ENCODE results near the gene NPR3. TPM values are rescaled to one million over a fixed set of nuclear protein-coding genes. Genes with fewer than 3 reads are reported as not detected.

Gene NPR3
- total RNA-seq, 2 experiments from 2014 or later: 0.05 to 0.16 TPM

DNA sequence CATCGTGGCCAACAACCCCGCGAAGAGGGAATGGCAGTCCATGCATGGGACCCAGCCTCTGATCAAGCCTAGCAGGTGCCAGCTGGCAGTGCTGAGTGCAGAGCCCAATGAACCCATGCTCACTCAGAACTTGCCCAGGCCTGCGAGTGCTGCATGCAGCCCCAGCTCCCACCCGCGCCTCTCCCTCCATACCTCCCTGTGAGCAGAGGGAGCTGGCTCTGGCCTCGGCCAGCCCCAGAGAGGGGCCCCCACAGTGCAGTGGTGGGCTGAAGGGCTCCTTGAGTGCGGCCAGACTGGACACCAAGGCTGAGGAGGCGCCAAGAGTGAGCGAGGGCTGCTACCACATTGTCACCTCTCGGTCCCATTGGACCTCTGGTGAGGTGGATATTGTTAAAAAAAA is 32.6 kb upstream of the NPR3 start:
- POLR2A ChIA-PET: no interaction called here
- DNase-seq: no peak

DNA sequence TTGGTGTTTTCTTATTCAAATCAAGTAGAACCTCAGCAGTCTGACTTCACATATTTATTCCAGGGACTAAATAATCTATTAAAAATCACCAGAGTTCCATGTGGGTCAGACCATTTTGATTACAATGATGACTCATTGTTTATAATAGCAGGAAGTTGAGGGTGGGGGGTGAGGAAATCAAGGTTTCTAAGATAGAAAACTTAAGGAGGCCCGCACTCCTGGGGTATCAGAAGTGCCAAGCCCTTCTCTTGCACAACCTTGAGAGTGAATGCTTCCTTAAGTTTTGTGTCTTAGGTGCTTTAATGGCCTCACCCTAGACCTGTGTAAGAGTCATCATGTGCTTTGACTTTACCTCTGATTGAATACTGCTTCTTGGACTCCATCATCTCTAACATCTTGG is 31.9 kb upstream of the NPR3 start:
- Mint-ChIP-seq H3K27ac (no peak overlapping the region), H3K36me3 (ENCODE audit: low read depth) (no peaks in the 10 kb centered on the region), H3K4me1 (ENCODE audit: low read depth) (no peaks in the 10 kb centered on the region), H3K9me3 (peaks cover 8% of the 10 kb centered on the region), H3K27me3 (no peaks in the 10 kb centered on the region), H3K4me3 (no peak overlapping the region)
- no peak for DNase-seq
- TF ChIP-seq, protein P1, sequence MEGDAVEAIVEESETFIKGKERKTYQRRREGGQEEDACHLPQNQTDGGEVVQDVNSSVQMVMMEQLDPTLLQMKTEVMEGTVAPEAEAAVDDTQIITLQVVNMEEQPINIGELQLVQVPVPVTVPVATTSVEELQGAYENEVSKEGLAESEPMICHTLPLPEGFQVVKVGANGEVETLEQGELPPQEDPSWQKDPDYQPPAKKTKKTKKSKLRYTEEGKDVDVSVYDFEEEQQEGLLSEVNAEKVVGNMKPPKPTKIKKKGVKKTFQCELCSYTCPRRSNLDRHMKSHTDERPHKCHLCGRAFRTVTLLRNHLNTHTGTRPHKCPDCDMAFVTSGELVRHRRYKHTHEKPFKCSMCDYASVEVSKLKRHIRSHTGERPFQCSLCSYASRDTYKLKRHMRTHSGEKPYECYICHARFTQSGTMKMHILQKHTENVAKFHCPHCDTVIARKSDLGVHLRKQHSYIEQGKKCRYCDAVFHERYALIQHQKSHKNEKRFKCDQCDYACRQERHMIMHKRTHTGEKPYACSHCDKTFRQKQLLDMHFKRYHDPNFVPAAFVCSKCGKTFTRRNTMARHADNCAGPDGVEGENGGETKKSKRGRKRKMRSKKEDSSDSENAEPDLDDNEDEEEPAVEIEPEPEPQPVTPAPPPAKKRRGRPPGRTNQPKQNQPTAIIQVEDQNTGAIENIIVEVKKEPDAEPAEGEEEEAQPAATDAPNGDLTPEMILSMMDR (IDR thresholded peaks at IDR 0.05): no peak
- ChIA-PET POLR2A (no interaction called here), CTCF (no interaction called here)
- intact Hi-C loops (cut with micrococcal nuclease): no loop called here
- ATAC-seq: no peak

More for the DNA sequence above, 32.6 kb upstream of the NPR3 start:
- ATAC-seq: no peak
- Mint-ChIP-seq H3K4me1 (ENCODE audit: low read depth) (no peaks in the 10 kb centered on the region), H3K27ac (no peak overlapping the region), H3K36me3 (ENCODE audit: low read depth) (no peaks in the 10 kb centered on the region), H3K9me3 (peaks cover 1% of the 10 kb centered on the region), H3K27me3 (no peaks in the 10 kb centered on the region), H3K4me3 (no peak overlapping the region)
- intact Hi-C loops (cut with micrococcal nuclease): no loop called here
- CTCF ChIA-PET: no interaction called here
- TF ChIP-seq, protein P1 (IDR thresholded peaks at IDR 0.05): no peak

DNA sequence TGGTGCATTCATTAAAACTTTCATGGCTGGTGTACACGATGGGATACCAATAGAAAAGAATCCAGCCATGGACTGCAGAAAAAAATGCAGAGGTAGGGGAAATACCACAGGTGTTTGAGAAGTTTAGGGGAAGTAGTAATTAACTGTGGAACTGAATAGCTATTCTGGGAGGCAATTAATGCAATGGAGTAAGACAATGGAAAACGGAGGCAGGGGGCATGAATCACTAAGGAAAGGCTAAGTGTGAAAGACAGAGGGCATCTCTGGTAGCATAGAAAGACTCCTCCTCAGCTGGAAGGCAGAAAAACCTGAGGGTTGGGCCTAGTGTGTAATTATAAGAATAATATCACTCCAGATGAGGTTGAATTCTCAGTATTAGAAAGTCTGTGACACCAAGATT is 30.9 kb upstream of the NPR3 start:
- ChIA-PET CTCF (interaction anchor here (1.0 kb wide), 1 partner anchor 9 kb away, joined by 3 read pairs; no protein-coding TSS in a partner anchor), POLR2A (no interaction called here)
- TF ChIP-seq, protein P1 (IDR thresholded peaks at IDR 0.05): no peak
- H3K9me3 Mint-ChIP-seq: peaks cover 14% of the 10 kb centered on the region
- no peaks in the 10 kb centered on the region for H3K36me3 Mint-ChIP-seq (ENCODE audit: low read depth)
- no peak for ATAC-seq
- DNase-seq: no peak
- no peaks in the 10 kb centered on the region for H3K4me1 Mint-ChIP-seq (ENCODE audit: low read depth)
- no peak overlapping the region for H3K4me3 Mint-ChIP-seq
- intact Hi-C loops (cut with micrococcal nuclease): no loop called here
- H3K27ac Mint-ChIP-seq: no peak overlapping the region
- no peaks in the 10 kb centered on the region for H3K27me3 Mint-ChIP-seq

DNA sequence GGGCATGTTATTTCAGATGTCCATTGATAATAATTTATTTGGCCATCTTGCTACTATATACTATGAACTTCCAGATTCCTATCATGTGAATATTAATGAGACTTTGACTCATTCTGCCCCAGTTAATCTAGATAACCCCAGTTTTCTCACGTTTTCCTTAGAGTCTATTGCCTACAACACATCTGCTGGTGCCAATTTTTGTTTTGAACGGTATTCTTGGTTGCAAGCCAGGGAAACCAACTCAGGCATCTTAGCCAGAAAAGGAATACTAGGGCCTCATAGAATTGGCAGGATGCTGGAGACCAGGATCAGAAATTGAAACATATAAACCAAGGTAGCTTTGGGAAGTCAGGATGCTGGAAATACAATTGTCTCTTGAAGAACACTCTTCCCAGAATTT is 28.0 kb upstream of the NPR3 start:
- Mint-ChIP-seq H3K4me1 (ENCODE audit: low read depth) (no peaks in the 10 kb centered on the region), H3K27ac (no peak overlapping the region), H3K27me3 (peaks cover 4% of the 10 kb centered on the region), H3K4me3 (no peak overlapping the region), H3K36me3 (ENCODE audit: low read depth) (no peaks in the 10 kb centered on the region), H3K9me3 (peaks cover 18% of the 10 kb centered on the region)
- DNase-seq: no peak
- intact Hi-C loops (cut with micrococcal nuclease): no loop called here
- ChIA-PET CTCF (no interaction called here), POLR2A (no interaction called here)
- ATAC-seq: no peak
- TF ChIP-seq, protein P1 (IDR thresholded peaks at IDR 0.05): no peak

DNA sequence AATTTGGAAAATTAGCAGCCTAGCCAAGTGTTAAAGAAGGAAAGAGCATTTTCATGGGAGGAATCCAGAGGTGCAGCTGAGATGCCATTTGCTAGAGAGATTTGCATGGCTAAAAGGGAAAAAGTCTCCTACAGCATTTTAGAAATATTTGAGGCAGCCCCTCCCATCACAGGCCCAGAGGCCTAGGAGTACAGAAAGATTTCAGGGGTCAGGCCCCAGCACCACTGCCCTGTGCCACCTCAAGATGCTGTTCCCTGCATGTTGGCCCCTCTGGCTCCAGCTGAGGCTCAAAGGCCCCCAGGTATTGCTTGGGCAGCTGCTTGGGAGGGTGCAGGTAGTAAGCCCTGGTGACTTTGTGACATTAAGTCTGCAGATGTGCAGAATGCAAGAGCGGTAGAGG is 26.9 kb upstream of the NPR3 start:
- ATAC-seq: no peak
- Mint-ChIP-seq H3K36me3 (ENCODE audit: low read depth) (no peaks in the 10 kb centered on the region), H3K27ac (no peak overlapping the region), H3K9me3 (peaks cover 18% of the 10 kb centered on the region), H3K27me3 (peaks cover 6% of the 10 kb centered on the region), H3K4me3 (no peak overlapping the region), H3K4me1 (ENCODE audit: low read depth) (no peaks in the 10 kb centered on the region)
- no peak for DNase-seq
- POLR2A ChIA-PET: no interaction called here
- intact Hi-C loops (cut with micrococcal nuclease): no loop called here
- CTCF ChIA-PET: no interaction called here
- TF ChIP-seq, protein P1 (IDR thresholded peaks at IDR 0.05): no peak
